Adrenal gland (tissue), 12 donors: ENCODE measurements around the gene AKAP13. TPM values are rescaled to one million over a fixed set of nuclear protein-coding genes. Genes with fewer than 3 reads are reported as not detected.

Source experiments
- DNase-seq, 7 donors: peaks; one replicate each; pipeline ENCODE4 v3.0.0-alpha.2; 2019 to 2020
- H3K27ac ChIP-seq, 5 donors: fragments of 200-600 bp; sonication (generic) in 4 of 5; 1 replicate in 3 of 5; 2 replicates in 2 of 5; pipeline versions ENCODE4 v1.5.1 to v1.8.0; 2016 to 2020; ENCODE audit warnings: mild to moderate bottlenecking in 1 of 5
- H3K27me3 ChIP-seq: fragments of 200-600 bp; 2 replicates; pipeline ENCODE4 v1.8.0; 2021
- H3K36me3 ChIP-seq, 2 donors: fragments of 200-600 bp; replicated peaks in 1 of 2; 1 replicate in 1 of 2; 2 replicates in 1 of 2; pipeline versions ENCODE4 v1.5.1 to v1.8.0; 2018 to 2022
- H3K4me1 ChIP-seq, 2 donors: fragments of 200-600 bp; replicated peaks in 1 of 2; 1 replicate in 1 of 2; 2 replicates in 1 of 2; pipeline versions ENCODE4 v1.5.1 to v1.8.0; 2018 to 2021
- H3K4me3 ChIP-seq, 4 donors: fragments of 200-600 bp; sonication (generic) in 3 of 4; one replicate each; pipeline ENCODE4 v1.5.1; 2016 to 2018
- H3K9me3 ChIP-seq, 3 donors: fragments of 200-600 bp; sonication (generic) in 1 of 3; replicated peaks in 1 of 3; 1 replicate in 2 of 3; 2 replicates in 1 of 3; pipeline versions ENCODE4 v1.5.1 to v1.8.0; 2016 to 2021
- POLR2A ChIP-seq, 2 donors: fragments of 450-650 bp; IDR thresholded peaks; one replicate each; pipeline ENCODE4 v1.6.1; 2017; ENCODE audit warnings: antibody characterized with exemption in 2 of 2, mild to moderate bottlenecking in 2 of 2, moderate library complexity in 1 of 2
- WGBS, 4 donors: extraction: QIAGEN DNeasy Blood & Tissue Kit in 2 of 4; methylation state at CpG; one replicate each; pipeline versions ENCODE4 v1.1.5 to v1.1.7; 2013 to 2017; 5-methylcytosine and 5-hydroxymethylcytosine counted together
- intact Hi-C, 2 donors: fragments of 100-400 bp; cut with DNase I; formaldehyde crosslinking; loops; one replicate each; pipeline versions ENCODE4 v1.14.1 to v1.15.0; 2022 to 2023
- polyA plus RNA-seq, 3 donors: library from polyadenylated mRNA; stranded (reverse); fragments of 200-250 nt in 2 of 3; fragments of 350-450 nt in 1 of 3; fragmentation: Illumina TruSeq in 1 of 3; extraction: RNeasy Lipid Tissue Mini Kit (QIAGEN cat#74804) in 1 of 3; gene quantifications; one replicate each; pipeline ENCODE4 v1.2.3, GENCODE V29; 2013 to 2014
- total RNA-seq, 9 donors: library from RNA; depleted of rRNA in 4 of 9; stranded (reverse); fragments of >200 nt in 4 of 9; fragments of 120-200 nt in 1 of 9; fragmentation: NEBNext Ultra II Directional in 1 of 9; extraction: Animal tissue kit (Norgen Biotek cat#: 25700) in 1 of 9; gene quantifications; one replicate each; pipeline versions ENCODE4 v1.1.0 to v1.2.4, GENCODE V29; 2013 to 2023
- TF ChIP-seq, protein P1 (sequence below), 6 experiments: fragments of 450-650 bp in 4 of 6; fragments of 200-600 bp in 2 of 6; sonication (generic) in 1 of 6; IDR thresholded peaks; 1 replicate in 5 of 6; 2 replicates in 1 of 6; pipeline versions ENCODE4 v1.5.1 to v1.8.0; 2016 to 2021; ENCODE audit warnings: antibody characterized with exemption in 6 of 6, mild to moderate bottlenecking in 2 of 6, moderate library complexity in 1 of 6
- donor health status: healthy with polysubstance abuse.
- donor health status: Bipolar disorder and iron deficiency.
- donor health status: DM: yes; HTN: yes; CAD: no.
- donor health status: DM: no; HTN: no; CAD: no.
- donor health status: DM: no; HTN: no; CAD: no.
- donor health status: DM: yes; HTN: yes; CAD: no.

The AKAP13 gene
- total and polyA plus RNA-seq, 12 donors, result 42.7 to 144 (median 89.2) TPM

DNA sequence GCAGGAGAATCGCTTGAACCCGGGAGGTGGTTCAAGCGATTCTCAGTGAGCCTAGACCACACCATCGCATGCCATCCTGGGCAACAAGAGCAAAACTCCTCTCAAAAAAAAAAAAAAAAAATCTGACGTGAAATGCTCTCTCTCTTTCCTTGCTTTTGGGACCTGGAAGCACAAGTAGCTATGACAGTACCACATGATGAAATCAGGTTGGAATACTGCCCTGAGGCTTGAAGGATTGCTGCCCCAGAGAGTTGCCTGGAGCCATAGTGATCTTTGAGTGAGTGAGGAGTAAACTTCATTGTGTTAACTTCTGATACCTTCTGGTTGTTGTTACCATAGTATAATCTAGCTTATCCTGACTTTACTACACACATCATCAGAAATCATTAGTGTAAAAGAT, 23.3 kb downstream of the AKAP13 start:
- intact Hi-C loops, result no loop called here
- Histone ChIP-seq H3K9me3 (no peaks in the 10 kb centered on the region), H3K27me3 (no peaks in the 10 kb centered on the region), H3K36me3 (no peaks in the 10 kb centered on the region), H3K4me3 (no peak overlapping the region), H3K4me1 (peaks cover 21 to 55% of the 10 kb centered on the region in 2 donors), H3K27ac (peak overlapping the region in 1 of 5 donors; percentile 20)
- peak in 4 of 7 donors; percentile 30 to 52 (median 34) for DNase-seq
- TF ChIP-seq, protein P1, sequence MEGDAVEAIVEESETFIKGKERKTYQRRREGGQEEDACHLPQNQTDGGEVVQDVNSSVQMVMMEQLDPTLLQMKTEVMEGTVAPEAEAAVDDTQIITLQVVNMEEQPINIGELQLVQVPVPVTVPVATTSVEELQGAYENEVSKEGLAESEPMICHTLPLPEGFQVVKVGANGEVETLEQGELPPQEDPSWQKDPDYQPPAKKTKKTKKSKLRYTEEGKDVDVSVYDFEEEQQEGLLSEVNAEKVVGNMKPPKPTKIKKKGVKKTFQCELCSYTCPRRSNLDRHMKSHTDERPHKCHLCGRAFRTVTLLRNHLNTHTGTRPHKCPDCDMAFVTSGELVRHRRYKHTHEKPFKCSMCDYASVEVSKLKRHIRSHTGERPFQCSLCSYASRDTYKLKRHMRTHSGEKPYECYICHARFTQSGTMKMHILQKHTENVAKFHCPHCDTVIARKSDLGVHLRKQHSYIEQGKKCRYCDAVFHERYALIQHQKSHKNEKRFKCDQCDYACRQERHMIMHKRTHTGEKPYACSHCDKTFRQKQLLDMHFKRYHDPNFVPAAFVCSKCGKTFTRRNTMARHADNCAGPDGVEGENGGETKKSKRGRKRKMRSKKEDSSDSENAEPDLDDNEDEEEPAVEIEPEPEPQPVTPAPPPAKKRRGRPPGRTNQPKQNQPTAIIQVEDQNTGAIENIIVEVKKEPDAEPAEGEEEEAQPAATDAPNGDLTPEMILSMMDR (IDR thresholded peaks at IDR 0.05), result no peak
- TF ChIP-seq POLR2A (IDR thresholded peaks at IDR 0.05), result no peak
- 77 to 84% (median 82%) methylated on average over 5 of the region's 5 CpGs for WGBS, 4 donors

DNA sequence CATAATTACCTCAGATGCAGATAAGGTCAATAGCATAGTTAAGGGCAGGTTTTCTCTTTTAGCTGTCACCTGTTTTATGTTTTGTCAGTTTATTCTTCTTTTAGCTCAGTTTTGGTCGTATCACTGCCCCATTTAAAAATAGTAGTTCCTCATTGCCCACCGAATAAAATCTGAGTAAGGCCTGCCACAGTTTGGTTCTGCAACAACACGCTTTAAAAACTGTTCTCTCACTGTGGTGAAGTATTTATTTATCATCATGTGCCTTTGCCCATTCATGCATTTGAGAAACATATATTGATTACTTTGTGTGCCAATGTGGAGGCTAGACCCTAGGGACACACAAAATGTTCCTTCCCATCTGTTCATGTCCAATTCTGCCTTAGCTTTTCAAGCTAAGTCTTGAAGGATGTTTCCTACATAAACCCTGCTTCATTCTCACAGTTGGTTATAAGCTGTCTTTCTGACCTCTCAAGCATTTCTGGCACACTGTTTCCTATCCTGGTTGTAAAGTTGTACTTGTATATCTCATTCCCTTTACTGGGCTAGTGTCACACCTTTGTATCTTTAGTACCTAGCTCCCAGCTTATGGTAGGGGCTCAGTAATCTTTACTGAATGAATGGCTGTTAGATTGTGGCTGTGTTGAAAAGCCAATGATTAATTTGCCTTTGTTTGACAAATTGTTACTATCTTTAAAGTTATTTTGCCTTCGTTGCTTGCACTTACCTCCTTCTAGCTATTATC, 23.9 kb downstream of the AKAP13 start:
- no peak overlapping the region for H3K4me3 ChIP-seq
- TF ChIP-seq POLR2A (IDR thresholded peaks at IDR 0.05), result no peak
- TF ChIP-seq, protein P1 (IDR thresholded peaks at IDR 0.05), result no peak
- no peaks in the 10 kb centered on the region for H3K36me3 ChIP-seq
- no peak for DNase-seq
- 61 to 69% (median 66%) methylated on average over 4 of the region's 4 CpGs for WGBS, 4 donors
- H3K27ac ChIP-seq, result peak overlapping the region in 3 of 5 donors; percentile 1 to 24 (median 20)
- no peaks in the 10 kb centered on the region for H3K9me3 ChIP-seq
- H3K27me3 ChIP-seq, result no peaks in the 10 kb centered on the region
- intact Hi-C loops, result no loop called here
- H3K4me1 ChIP-seq, result peaks cover 21 to 55% of the 10 kb centered on the region in 2 donors

DNA sequence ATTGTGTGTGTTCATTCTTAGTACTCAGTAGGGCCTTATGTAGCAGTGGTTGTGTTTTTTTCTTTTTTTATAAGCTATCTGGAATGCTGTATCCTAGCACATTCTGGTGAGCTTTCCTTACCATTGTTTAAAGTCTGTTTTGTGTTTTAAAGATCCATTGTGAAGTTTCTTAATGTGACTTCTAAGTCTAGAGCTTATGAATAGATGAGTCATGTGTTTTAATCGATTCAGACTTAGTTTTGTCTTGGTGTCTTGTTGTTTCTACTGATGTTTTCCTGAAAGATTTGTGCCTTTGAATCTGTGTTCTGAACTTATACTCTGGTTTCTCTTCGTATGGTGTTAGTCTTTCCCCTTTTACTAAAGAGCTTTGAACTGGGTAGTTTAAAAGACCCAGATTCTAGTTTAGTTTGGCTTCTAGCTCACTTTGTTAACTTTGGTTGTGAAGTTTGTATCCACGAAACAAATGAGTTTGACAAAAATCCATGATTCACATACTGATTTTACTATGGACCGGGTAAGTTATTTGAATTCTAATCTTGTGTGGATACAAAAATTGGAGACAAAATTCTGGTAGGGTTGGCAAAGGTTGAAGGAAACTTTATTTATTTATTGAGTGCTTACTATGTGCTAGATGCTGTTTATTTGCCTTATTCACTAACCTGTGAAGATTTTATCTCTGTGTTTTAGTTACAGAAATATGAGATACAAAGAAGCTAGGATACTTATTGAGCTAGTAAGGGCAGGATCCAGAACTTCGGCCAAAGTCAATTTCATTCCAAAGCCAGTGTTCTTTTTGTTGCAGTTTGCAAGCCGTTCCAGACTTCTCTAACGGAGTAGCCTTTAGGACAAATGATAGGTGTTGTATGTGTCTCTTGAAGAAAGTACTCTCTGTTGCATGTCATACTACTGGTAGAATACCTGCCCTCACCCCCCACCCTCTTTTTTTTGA, 24.8 kb downstream of the AKAP13 start:
- TF ChIP-seq, protein P1 (IDR thresholded peaks at IDR 0.05), result no peak
- TF ChIP-seq POLR2A (IDR thresholded peaks at IDR 0.05), result no peak
- WGBS, 4 donors, result 68 to 73% (median 72%) methylated on average over 7 of the region's 7 CpGs
- H3K36me3 ChIP-seq, result no peaks in the 10 kb centered on the region
- H3K4me1 ChIP-seq, result peaks cover 21 to 55% of the 10 kb centered on the region in 2 donors
- H3K27ac ChIP-seq, result peak overlapping the region in 2 of 5 donors; percentile 1 to 24
- intact Hi-C loops, result no loop called here
- no peaks in the 10 kb centered on the region for H3K9me3 ChIP-seq
- no peak overlapping the region for H3K4me3 ChIP-seq
- no peaks in the 10 kb centered on the region for H3K27me3 ChIP-seq
- no peak for DNase-seq

DNA sequence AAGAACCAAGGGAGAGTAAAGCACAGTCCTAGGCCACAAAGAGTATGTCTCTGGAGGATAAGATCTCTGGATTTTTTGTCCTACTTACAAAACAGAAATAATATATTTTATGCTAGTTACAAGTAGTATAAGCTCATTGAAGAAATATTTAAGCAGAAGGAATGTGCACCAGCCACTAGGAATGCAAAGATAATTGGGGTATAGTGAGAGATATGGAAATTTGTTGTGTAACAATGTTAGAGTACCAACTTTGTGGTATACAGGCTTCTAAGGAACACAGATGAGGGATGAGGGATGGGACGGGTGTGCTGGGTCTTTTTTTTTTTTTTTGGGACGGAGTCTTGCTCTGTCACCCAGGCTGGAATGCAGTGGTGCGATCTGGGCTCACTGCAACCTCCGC, 26.5 kb downstream of the AKAP13 start:
- no peaks in the 10 kb centered on the region for H3K27me3 ChIP-seq
- TF ChIP-seq, protein P1 (IDR thresholded peaks at IDR 0.05), result no peak
- no peak for TF ChIP-seq POLR2A (IDR thresholded peaks at IDR 0.05)
- intact Hi-C loops, result no loop called here
- no peak for DNase-seq
- H3K27ac ChIP-seq, result no peak overlapping the region
- peaks cover 19 to 51% of the 10 kb centered on the region in 2 donors for H3K4me1 ChIP-seq
- H3K36me3 ChIP-seq, result no peaks in the 10 kb centered on the region
- H3K9me3 ChIP-seq, result no peaks in the 10 kb centered on the region
- 93 to 100% (median 96%) methylated on average over 3 to 4 of the region's 4 CpGs for WGBS, 4 donors
- no peak overlapping the region for H3K4me3 ChIP-seq
